ENCODE measurements around the gene HIP1R.

HIP1R gene

GRCh38 chr12:122855928-122856831, 20.9 kb downstream of the HIP1R start:
- H3K4me3 ChIP-seq (ENCODE audit: control insufficient read depth, low read depth, low read length), result no peak overlapping the region
- no peak for TF ChIP-seq CTCF (IDR thresholded peaks at IDR 0.05; ENCODE audit: control insufficient read depth, insufficient read depth, low read depth, low read length, missing control alignments)
- no peak for DNase-seq (ENCODE audit: low read depth)

DNA sequence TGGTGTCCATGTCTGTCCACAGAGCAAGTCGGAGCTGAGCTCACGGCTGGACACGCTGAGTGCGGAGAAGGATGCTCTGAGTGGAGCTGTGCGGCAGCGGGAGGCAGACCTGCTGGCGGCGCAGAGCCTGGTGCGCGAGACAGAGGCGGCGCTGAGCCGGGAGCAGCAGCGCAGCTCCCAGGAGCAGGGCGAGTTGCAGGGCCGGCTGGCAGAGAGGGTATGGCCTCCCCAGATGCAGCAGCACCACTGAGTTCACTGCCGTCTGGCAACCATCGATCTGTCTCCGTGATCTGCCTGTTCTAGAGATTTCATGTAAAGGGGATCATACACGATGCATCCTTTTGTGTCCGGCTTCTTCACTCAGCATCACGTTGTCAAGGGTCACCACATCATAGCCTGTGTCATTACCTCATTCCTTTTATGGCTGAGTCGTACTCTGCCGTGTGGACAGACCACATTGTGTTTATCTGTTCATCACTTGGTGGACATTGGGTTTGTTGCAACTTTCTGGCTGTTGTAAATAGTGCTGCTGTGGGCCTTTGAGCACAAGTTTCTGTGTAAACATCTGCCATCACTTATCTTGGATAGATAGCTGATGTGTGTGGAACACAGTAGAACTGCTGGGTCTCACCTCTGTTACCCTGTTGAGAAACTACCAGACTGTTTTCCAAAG, 21.9 kb downstream of the HIP1R start:
- H3K4me3 ChIP-seq (ENCODE audit: control insufficient read depth, low read depth, low read length), result no peak overlapping the region
- no peak for TF ChIP-seq CTCF (IDR thresholded peaks at IDR 0.05; ENCODE audit: control insufficient read depth, insufficient read depth, low read depth, low read length, missing control alignments)
- DNase-seq (ENCODE audit: low read depth), result no peak

DNA sequence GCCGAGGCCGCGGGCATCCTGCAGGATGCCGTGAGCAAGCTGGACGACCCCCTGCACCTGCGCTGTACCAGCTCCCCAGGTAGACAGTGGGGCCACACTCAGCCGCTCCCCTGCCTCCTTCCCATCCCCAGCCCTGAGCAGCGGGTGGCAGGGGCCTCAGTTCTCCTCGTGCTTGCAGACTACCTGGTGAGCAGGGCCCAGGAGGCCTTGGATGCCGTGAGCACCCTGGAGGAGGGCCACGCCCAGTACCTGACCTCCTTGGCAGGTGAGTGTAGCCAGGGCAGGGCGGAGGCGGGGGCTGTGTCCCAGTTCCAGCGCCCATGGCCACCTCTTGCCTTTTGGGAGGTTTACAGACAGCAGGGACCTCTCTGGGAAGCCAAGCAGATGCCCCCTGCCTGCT, 22.9 kb downstream of the HIP1R start:
- DNase-seq (ENCODE audit: low read depth), result no peak
- H3K4me3 ChIP-seq (ENCODE audit: control insufficient read depth, low read depth, low read length), result no peak overlapping the region
- TF ChIP-seq CTCF (IDR thresholded peaks at IDR 0.05; ENCODE audit: control insufficient read depth, insufficient read depth, low read depth, low read length, missing control alignments), result no peak

- TF ChIP-seq CTCF (IDR thresholded peaks at IDR 0.05; ENCODE audit: control insufficient read depth, insufficient read depth, low read depth, low read length, missing control alignments), result no peak
- H3K4me3 ChIP-seq (ENCODE audit: control insufficient read depth, low read depth, low read length), result no peak overlapping the region
- DNase-seq (ENCODE audit: low read depth), result no peak
Observed at GRCh38 chr12:122858591-122859302, 23.5 kb downstream of the HIP1R start.

GRCh38 chr12:122859303-122860039, 24.2 kb downstream of the HIP1R start:
- no peak for DNase-seq (ENCODE audit: low read depth)
- no peak overlapping the region for H3K4me3 ChIP-seq (ENCODE audit: control insufficient read depth, low read depth, low read length)
- TF ChIP-seq CTCF (IDR thresholded peaks at IDR 0.05; ENCODE audit: control insufficient read depth, insufficient read depth, low read depth, low read length, missing control alignments), result no peak

Measured in AG09309 (cell line).